ENCODE data around the gene TSPAN14.

DNA sequence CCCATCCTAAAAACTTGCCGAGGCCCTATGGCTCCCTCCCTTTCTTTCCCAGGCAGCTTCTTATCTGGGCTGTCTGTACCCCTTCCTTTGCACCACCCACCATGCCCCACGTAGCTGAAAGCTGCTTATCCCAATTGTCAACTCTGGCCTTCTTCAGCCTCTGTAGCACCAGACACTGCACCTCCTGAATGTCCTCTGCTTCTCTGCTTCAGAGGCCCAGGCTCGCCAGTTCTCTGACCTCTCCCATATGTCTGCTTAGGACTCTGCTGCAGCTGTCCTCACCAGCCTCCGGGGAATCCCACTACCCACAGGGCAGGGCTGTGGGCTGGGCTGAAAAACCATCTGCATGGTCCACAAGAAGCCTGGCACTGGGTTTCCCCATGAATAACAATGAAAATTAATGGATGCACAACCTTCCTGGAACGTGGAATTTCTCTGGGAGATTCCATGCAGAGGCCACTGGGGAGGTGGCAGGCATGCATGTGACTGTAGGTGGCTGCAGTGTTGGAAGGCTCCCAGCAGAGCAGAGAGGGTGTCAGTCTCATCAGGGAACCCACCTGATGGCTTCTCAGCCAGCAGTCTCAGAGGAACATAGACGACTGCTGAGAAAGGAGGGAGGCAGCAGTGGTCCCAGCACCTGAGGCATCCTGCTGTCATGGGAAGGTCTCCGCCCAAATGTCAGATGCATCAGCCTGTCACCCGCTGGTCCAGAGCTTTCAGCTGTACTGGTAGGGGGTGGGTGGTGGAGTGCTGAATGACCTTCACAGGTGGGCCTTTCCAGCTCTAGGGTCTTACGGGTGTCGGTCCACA, 66.8 kb downstream of the TSPAN14 start:
- TF ChIP-seq CTCF (IDR thresholded peaks at IDR 0.05) (no peak), POLR2A (IDR thresholded peaks at IDR 0.05) (no peak)

Measured in adrenal gland (tissue), 5 donors.